Measurements from ENCODE around the gene PTTG1IP.

The PTTG1IP gene

GRCh38 chr21:44897326-44898010, 24.0 kb upstream of the PTTG1IP start:
- no peak for DNase-seq

DNA sequence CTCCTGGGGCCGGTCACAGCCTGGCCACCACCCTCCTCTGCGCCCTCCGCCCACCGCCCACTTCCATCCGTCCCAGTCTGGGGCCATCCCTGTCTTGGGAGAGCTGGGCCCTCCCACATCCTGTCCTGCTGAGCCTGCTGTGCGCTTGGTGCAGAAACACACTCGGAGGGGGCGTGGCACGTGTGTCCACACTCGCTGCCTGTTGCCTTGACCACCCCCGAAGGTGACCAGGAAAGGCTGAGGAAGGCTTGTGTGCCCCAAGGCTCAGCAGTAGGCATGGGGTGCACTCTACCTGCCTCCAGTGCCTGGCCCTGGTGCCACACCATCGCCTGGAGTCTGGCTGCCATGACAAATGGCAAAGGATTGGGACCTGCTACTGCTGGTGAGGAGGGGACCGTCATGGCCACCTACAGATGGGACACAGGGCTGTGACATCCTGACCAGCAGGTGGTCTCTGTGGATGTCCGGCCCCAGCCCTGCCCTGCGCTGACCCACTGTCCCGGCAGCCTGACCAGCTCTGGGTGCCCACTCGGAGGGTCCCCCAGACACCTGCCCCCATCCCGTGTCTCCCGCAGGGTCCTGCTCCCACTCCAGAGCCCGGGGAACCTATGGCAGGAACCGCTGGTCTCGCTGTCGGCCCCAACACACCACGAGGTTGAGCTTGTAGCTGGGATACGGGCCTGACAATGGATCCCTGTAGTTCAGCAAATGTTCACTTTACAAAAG, 23.2 kb upstream of the PTTG1IP start:
- DNase-seq = no peak

GRCh38 chr21:44895859-44896258, 22.4 kb upstream of the PTTG1IP start:
- DNase-seq = no peak

GRCh38 chr21:44894687-44895302, 21.3 kb upstream of the PTTG1IP start:
- no peak for DNase-seq

- DNase-seq = no peak
Measured at GRCh38 chr21:44893948-44894656, 20.6 kb upstream of the PTTG1IP start.

DNA sequence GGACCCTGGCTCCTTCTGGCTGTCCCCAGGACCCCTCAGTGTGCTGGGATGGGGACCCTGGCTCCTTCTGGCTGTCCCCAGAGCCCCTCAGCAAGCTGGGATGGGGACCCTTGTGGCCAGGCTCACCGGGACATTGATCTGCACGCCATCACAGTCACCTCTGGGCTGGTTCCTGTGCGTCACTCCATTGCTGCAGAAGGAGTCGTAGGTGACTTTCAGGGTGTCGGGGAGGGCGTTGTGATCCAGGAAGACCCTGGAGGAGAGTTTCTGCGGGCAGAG, 19.7 kb upstream of the PTTG1IP start:
- no peak for DNase-seq

DNA sequence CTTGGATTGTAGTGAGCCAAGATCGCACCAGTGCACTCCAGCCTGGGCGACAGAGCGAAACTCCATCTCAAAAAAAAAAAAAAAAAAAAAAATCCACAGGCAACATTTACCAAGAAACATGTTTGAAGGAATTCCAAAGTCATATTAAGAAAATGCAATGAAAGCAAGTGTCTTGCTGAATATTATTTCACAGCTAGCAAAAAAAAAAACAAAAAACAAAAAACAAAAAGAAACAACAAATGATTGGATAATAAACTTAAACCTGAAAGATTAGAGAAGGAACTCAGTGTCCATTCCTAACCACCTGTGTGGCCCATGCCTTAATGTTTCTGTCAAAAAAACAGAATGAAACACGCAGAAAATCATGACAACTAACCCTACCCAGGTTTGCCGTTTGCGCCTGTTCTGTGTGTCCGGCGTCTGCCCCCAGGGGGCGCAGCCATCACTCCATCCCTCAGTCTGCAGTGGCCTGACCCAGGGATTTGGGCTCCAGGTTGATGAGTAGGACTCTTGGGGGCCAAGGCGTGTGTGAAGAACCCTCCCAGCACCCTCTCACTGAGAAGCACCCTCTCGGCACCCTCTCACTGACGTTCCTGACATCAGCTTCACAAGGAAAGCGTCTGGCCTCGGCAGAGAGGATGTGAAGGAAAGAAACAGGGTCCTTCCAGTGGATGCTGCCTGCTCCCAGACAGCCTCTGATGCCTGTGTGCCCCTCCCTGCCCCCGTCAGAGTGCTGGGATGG, 19.2 kb upstream of the PTTG1IP start:
- peak in 14 of 51 donors; percentile 8 to 57 (median 31) for DNase-seq

- no peak for DNase-seq
Measured at GRCh38 chr21:44892095-44892494, 18.6 kb upstream of the PTTG1IP start.

- no peak for DNase-seq
Measured at GRCh38 chr21:44891631-44892031, 18.1 kb upstream of the PTTG1IP start.

- no peak for DNase-seq
Measured at GRCh38 chr21:44890961-44891541, 17.6 kb upstream of the PTTG1IP start.

DNA sequence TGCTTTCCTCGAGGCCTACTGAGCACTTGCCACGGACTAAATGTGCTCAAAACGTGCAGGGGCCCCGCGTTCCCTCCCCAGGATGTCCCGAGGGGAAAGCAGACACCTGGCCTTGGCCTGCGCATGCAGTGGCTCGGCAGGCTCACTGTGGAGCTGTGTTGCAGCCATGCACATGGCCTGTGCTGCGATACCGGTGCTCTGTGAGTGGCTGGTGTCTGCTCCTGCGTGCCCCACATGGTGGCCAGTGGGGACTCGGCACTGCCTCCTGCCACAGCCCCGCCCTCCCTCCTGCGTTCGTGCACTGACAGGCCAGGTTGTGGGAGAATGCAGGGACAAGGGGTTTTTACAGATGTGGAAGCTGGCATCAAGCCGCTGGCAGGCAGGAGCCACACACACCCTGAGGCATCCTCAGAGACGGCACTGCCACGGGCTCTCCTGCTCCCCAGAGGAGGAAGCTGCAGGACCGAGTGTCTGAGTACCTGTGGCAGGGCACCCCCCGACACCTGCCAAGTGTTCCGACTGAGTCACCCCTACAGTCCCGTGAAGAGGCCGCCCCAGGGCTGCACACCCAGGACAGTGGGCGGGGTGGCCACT, 16.9 kb upstream of the PTTG1IP start:
- DNase-seq = no peak

- no peak for DNase-seq
Measured at GRCh38 chr21:44889625-44890337, 16.3 kb upstream of the PTTG1IP start.

DNA sequence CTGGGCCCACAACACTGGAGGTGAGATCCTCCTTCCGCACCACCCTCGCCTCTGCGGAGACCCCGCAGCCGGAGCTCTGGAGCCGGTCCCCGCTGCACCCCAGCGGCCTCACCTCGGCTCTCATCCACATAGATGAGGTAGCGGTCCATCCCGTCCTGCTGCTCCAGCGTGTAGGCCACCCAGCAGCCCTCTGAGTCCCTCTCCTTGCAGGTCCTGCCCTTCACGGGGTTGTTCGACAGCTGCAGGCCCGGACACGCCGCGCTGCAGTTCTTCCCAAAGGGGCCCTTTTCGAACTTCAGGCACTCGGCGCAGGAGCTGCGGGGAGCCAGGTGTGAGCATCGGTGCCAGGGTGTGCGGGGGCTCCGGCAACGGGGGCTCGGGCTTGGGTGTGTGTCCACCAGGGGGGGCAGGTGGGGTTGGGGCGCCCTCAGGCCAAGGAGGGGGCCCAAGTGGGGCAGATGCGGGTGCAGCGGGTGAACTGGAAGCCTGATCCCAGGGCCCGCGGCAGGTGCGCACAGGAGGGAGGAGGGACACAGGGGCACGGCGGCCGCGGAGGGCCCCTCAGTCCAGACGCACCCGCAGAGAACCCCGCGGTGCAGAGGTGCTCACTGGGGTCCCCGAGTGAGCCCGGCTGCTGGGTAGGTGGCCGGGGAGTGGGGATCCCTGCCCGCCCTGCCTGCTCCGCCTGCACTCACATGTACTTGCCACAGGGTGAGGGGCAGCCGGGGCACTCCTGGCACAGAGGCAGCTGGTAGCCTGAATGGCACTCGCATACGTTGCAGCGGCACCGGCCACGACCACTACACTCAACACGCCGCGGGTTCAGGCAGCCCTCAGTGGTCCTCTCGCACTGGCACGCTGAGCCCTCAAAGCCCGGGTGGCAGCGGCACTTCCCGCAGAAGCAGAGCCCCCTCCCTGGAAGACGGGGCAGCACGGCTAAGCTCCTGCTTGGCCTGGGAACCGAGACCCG, 15.4 kb upstream of the PTTG1IP start:
- DNase-seq = no peak

DNA sequence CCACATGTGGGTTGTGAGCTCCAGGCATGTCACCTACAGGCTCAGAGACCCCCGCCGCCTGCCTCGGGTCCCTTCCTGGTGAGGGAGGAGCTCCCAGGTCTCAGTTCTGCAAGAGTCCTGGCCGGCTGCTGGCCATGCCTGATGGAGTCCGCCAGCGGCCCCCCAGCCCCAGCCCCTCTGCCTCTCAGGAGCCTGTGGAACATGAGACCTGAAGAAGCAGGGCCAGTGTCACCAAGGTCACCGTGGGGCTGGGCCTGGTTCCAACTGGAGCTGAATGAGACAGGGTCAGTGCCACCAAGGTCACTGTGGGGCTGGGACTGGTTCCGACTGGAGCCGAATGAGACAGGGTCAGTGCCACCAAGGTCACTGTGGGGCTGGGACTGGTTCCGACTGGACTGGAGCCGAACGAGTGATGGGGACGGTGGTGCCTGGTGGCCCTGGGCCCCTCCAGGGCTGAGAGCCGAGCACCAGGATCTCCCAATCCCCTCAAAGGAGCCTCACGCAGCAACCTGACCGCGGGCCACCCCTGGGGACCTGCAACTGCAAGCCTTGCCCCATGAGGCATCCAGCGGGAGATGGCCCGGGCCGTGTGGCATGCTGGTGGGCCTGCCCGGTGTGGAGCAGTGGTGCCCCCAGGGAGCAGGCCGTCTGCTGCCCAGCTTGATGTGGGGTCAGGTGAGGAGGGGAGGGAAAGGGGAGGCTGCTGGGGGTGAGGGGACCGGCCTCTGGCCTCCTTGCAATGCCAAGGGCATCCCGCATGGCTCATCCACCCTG, 14.5 kb upstream of the PTTG1IP start:
- DNase-seq = no peak

- DNase-seq = no peak
Measured at GRCh38 chr21:44887126-44887806, 13.8 kb upstream of the PTTG1IP start.

- DNase-seq = no peak
Measured at GRCh38 chr21:44886113-44887075, 12.9 kb upstream of the PTTG1IP start.

Measured in hypothalamus (tissue), 51 donors.